B cell (primary cell): ENCODE data around the gene TBX2. TPM values are rescaled to one million over a fixed set of nuclear protein-coding genes. Genes with fewer than 3 reads are reported as not detected.

Source experiments
- ATAC-seq: fragments of 200-7000 bp; cut with Tn5 transposase; one replicate; pipeline ENCODE4 v1.10.0; 2021; ENCODE audit warnings: low read depth, mild to moderate bottlenecking, moderate number of reproducible peaks, moderate library complexity
- CTCF ChIA-PET: fragments of 350-600 bp; sonication (Branson Sonifier 250); formaldehyde crosslinking; loops from one replicate; lab custom pipeline; 2021; ENCODE audit warnings: antibody characterized with exemption, inconsistent platforms; lab: Charles Lee
- POLR2A ChIA-PET: fragments of 350-600 bp; sonication (Branson Sonifier 250); formaldehyde crosslinking; loops from one replicate; lab custom pipeline; 2021; ENCODE audit warnings: antibody characterized with exemption; lab: Charles Lee
- DNase-seq: peaks from one replicate; pipeline ENCODE4 v3.0.0; 2013
- H2AFZ ChIP-seq: 2 replicates; pipeline ENCODE4 v1.6.1; 2012; ENCODE audit warnings: mild to moderate bottlenecking, low read depth, low read length; ENCODE audit not compliant: insufficient read depth, poor library complexity, severe bottlenecking
- H3K27ac ChIP-seq, 2 donors: 1 replicate in 1 of 2; 2 replicates in 1 of 2; pipeline ENCODE4 v1.5.1; 2012 to 2013; ENCODE audit warnings: low read length in 2 of 2, mild to moderate bottlenecking in 2 of 2, moderate library complexity in 1 of 2
- H3K27me3 ChIP-seq, 4 experiments: fragments of 200-600 bp in 1 of 4; sonication (generic) in 1 of 4; replicated peaks in 1 of 4; 1 replicate in 2 of 4; 2 replicates in 2 of 4; pipeline versions ENCODE4 v1.6.1 to v1.7.0; 2013 to 2016; ENCODE audit warnings: low read length in 3 of 4, mild to moderate bottlenecking in 2 of 4, mixed read lengths in 1 of 4, moderate library complexity in 1 of 4; ENCODE audit not compliant: insufficient read depth in 4 of 4, control insufficient read depth in 3 of 4; ENCODE audit errors: control extremely low read depth in 1 of 4
- H3K36me3 ChIP-seq, 2 experiments: replicated peaks in 1 of 2; 1 replicate in 1 of 2; 2 replicates in 1 of 2; pipeline versions ENCODE4 v1.6.1 to v1.7.1; 2013; ENCODE audit warnings: low read length in 1 of 2; ENCODE audit not compliant: insufficient read depth in 2 of 2, control insufficient read depth in 1 of 2; ENCODE audit errors: control extremely low read depth in 1 of 2, extremely low read depth in 1 of 2
- H3K4me1 ChIP-seq, 2 donors: fragments of 200-600 bp in 1 of 2; sonication (generic) in 1 of 2; 1 replicate in 1 of 2; 2 replicates in 1 of 2; pipeline versions ENCODE4 v1.5.1 to v1.6.1; 2013 to 2017; ENCODE audit warnings: low read length in 2 of 2; ENCODE audit not compliant: control insufficient read depth in 2 of 2, insufficient read depth in 2 of 2
- H3K4me2 ChIP-seq: replicated peaks from 2 replicates; pipeline ENCODE3; 2012; ENCODE audit warnings: mild to moderate bottlenecking, low read depth, low read length; ENCODE audit not compliant: poor library complexity, severe bottlenecking
- H3K4me3 ChIP-seq, 5 experiments: fragments of 200-600 bp in 1 of 5; sonication (generic) in 1 of 5; 1 replicate in 3 of 5; 2 replicates in 2 of 5; pipeline versions ENCODE4 v1.5.1 to v1.7.0; 2011 to 2016; ENCODE audit warnings: low read length in 4 of 5, mild to moderate bottlenecking in 4 of 5, low read depth in 2 of 5, control low read depth in 1 of 5, moderate library complexity in 1 of 5; ENCODE audit not compliant: insufficient read depth in 1 of 5; ENCODE audit errors: control extremely low read depth in 1 of 5, extremely low read depth in 1 of 5
- H3K79me2 ChIP-seq: fragments of 200-600 bp; sonication (generic); one replicate; pipeline ENCODE4 v1.6.0; 2016; ENCODE audit warnings: low read length; ENCODE audit not compliant: control insufficient read depth, insufficient read depth
- H3K9ac ChIP-seq: fragments of 200-600 bp; sonication (generic); 2 replicates; pipeline ENCODE4 v1.6.1; 2017; ENCODE audit warnings: mild to moderate bottlenecking, low read length, moderate library complexity
- H3K9me3 ChIP-seq, 3 donors: one replicate each; pipeline versions ENCODE4 v1.6.1 to v1.7.1; 2013; ENCODE audit warnings: low read length in 2 of 3; ENCODE audit not compliant: control insufficient read depth in 2 of 3, insufficient read depth in 1 of 3; ENCODE audit errors: control extremely low read depth in 1 of 3
- H4K20me1 ChIP-seq: 2 replicates; pipeline ENCODE4 v1.6.0; 2012; ENCODE audit warnings: mild to moderate bottlenecking, low read length; ENCODE audit not compliant: insufficient read depth, control insufficient read depth, poor library complexity, severe bottlenecking
- H3K27ac Mint-ChIP-seq: one replicate; pipeline ENCODE4 v1.8.0; 2021; ENCODE audit warnings: mixed read lengths
- H3K27me3 Mint-ChIP-seq: one replicate; pipeline ENCODE4 v1.8.0; 2021; ENCODE audit warnings: mixed read lengths
- H3K4me1 Mint-ChIP-seq: one replicate; pipeline ENCODE4 v1.8.0; 2021; ENCODE audit warnings: mixed read lengths
- H3K4me3 Mint-ChIP-seq: one replicate; pipeline ENCODE4 v1.8.0; 2021; ENCODE audit warnings: mixed read lengths
- H3K9me3 Mint-ChIP-seq: one replicate; pipeline ENCODE4 v1.8.0; 2022; ENCODE audit warnings: mixed read lengths; ENCODE audit not compliant: insufficient read depth
- EZH2 ChIP-seq: IDR thresholded peaks from 2 replicates; pipeline ENCODE4 v1.6.1; 2012; ENCODE audit warnings: borderline replicate concordance, low read depth, mild to moderate bottlenecking, moderate library complexity, low read length; ENCODE audit not compliant: insufficient read depth, poor library complexity, severe bottlenecking
- WGBS: methylation state at CpG from one replicate; pipeline ENCODE4 v1.1.5; 2013; ENCODE audit warnings: missing lambda C conversion rate; ENCODE audit not compliant: insufficient coverage; 5-methylcytosine and 5-hydroxymethylcytosine counted together
- intact Hi-C: fragments of 100-400 bp; cut with micrococcal nuclease; formaldehyde crosslinking; loops from one replicate; pipeline ENCODE4 v1.10.0; 2022
- polyA plus RNA-seq: library from polyadenylated mRNA; depleted of rRNA; stranded (reverse); fragments of >200 nt; gene quantifications from 2 replicates; pipeline ENCODE4 v1.2.3, GENCODE V29; 2012
- total RNA-seq, 2 donors: library from RNA; stranded (reverse); fragments of 120-200 nt in 1 of 2; gene quantifications; 1 replicate in 1 of 2; 2 replicates in 1 of 2; pipeline versions ENCODE4 v1.2.3 to v1.2.4, GENCODE V29; 2013 to 2022
- TF ChIP-seq, protein P1 (sequence below): fragments of 200-600 bp; IDR thresholded peaks from one replicate; pipeline ENCODE4 v1.8.0; 2022; ENCODE audit warnings: antibody characterized with exemption, mild to moderate bottlenecking

The TBX2 gene
- total and polyA plus RNA-seq, 2 donors (not counting 1 experiment from before 2014, with no cell fraction given) = not detected

- H3K36me3 ChIP-seq = no peaks in the 10 kb centered on the region
- no peak overlapping the region for H2AFZ ChIP-seq
- ATAC-seq = no peak
- no peak overlapping the region for H3K9ac ChIP-seq
- peaks cover 32 to 40% of the 10 kb centered on the region in 2 donors for H3K4me1 ChIP-seq
- H3K4me2 ChIP-seq = no peak overlapping the region
- H4K20me1 ChIP-seq = peaks cover 9% of the 10 kb centered on the region
- DNase-seq = no peak
- no peak overlapping the region for H3K4me3 Mint-ChIP-seq
- ChIA-PET CTCF (interaction anchor here (0.6 to 3.2 kb wide), 2 partner anchors 422 to 702 kb away, joined by 4 to 30 read pairs; no protein-coding TSS in a partner anchor), POLR2A (no interaction called here)
- H3K27me3 Mint-ChIP-seq = peaks cover 27% of the 10 kb centered on the region
- H3K79me2 ChIP-seq = no peaks in the 10 kb centered on the region
- peaks cover 0 to 28% (median 0%) of the 10 kb centered on the region in 3 donors for H3K9me3 ChIP-seq
- peaks cover 21% of the 10 kb centered on the region for H3K4me1 Mint-ChIP-seq
- H3K9me3 Mint-ChIP-seq = no peaks in the 10 kb centered on the region
- intact Hi-C loops = loop anchor here (5.0 to 10.0 kb wide), 3 partner anchors 223 to 700 kb away; no protein-coding TSS in a partner anchor
- WGBS = 88% methylated on average over 16 of the region's 16 CpGs
- TF ChIP-seq, protein P1, sequence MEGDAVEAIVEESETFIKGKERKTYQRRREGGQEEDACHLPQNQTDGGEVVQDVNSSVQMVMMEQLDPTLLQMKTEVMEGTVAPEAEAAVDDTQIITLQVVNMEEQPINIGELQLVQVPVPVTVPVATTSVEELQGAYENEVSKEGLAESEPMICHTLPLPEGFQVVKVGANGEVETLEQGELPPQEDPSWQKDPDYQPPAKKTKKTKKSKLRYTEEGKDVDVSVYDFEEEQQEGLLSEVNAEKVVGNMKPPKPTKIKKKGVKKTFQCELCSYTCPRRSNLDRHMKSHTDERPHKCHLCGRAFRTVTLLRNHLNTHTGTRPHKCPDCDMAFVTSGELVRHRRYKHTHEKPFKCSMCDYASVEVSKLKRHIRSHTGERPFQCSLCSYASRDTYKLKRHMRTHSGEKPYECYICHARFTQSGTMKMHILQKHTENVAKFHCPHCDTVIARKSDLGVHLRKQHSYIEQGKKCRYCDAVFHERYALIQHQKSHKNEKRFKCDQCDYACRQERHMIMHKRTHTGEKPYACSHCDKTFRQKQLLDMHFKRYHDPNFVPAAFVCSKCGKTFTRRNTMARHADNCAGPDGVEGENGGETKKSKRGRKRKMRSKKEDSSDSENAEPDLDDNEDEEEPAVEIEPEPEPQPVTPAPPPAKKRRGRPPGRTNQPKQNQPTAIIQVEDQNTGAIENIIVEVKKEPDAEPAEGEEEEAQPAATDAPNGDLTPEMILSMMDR = no peak
- no peak for TF ChIP-seq EZH2
- H3K27me3 ChIP-seq = peaks cover 0 to 61% (median 28%) of the 10 kb centered on the region in 4 experiments
- no peak overlapping the region for H3K4me3 ChIP-seq
- H3K27ac ChIP-seq = no peak overlapping the region
- no peak overlapping the region for H3K27ac Mint-ChIP-seq
Measured at GRCh38 chr17:61414141-61414935, 14.7 kb downstream of the TBX2 start.

DNA sequence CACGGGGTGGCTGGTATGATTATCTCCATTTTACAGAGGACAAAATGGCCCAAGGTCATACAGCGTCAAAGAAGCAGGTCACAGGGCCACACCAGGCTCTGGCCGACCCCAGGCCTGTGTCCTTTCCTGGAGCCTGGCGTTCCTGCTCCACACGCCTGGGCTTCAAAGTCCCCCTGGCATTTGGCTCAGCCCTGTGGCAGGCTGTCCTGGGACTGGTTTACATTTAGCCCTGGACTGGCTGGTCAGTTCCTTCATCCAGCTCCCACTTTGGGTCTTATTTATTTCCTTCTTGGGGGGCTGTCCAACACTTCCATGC, 15.3 kb downstream of the TBX2 start:
- Histone ChIP-seq H3K27ac (no peak overlapping the region), H2AFZ (no peak overlapping the region), H3K36me3 (no peaks in the 10 kb centered on the region), H3K9me3 (peaks cover 0 to 28% (median 0%) of the 10 kb centered on the region in 3 donors), H3K4me1 (peaks cover 30 to 37% of the 10 kb centered on the region in 2 donors), H3K9ac (no peak overlapping the region), H3K27me3 (peaks cover 0 to 61% (median 27%) of the 10 kb centered on the region in 4 experiments), H4K20me1 (peaks cover 8% of the 10 kb centered on the region), H3K4me2 (no peak overlapping the region), H3K79me2 (no peaks in the 10 kb centered on the region), H3K4me3 (no peak overlapping the region)
- H3K27ac Mint-ChIP-seq = no peak overlapping the region
- intact Hi-C loops = loop anchor here (5.0 to 10.0 kb wide), 3 partner anchors 222 to 700 kb away; no protein-coding TSS in a partner anchor
- ChIA-PET POLR2A (no interaction called here), CTCF (interaction anchor here (0.6 to 3.2 kb wide), 3 partner anchors 13 to 702 kb away, joined by 4 to 30 read pairs (median 6); no protein-coding TSS in a partner anchor)
- H3K4me1 Mint-ChIP-seq = peaks cover 19% of the 10 kb centered on the region
- DNase-seq = no peak
- ATAC-seq = no peak
- WGBS = 92% methylated on average over 5 of the region's 5 CpGs
- no peak overlapping the region for H3K4me3 Mint-ChIP-seq
- peaks cover 30% of the 10 kb centered on the region for H3K27me3 Mint-ChIP-seq
- TF ChIP-seq, protein P1 = no peak
- no peak for TF ChIP-seq EZH2
- no peaks in the 10 kb centered on the region for H3K9me3 Mint-ChIP-seq
